Omental fat pad (tissue), 4 donors: ENCODE data around the gene CELF4. TPM values are rescaled to one million over a fixed set of nuclear protein-coding genes. Genes with fewer than 3 reads are reported as not detected.

Source experiments
- ATAC-seq: fragments of 150-250 bp; one replicate; pipeline ENCODE4 v1.9.1; 2016; ENCODE audit warnings: mild to moderate bottlenecking, moderate library complexity; ENCODE audit not compliant: low FRiP score
- DNase-seq: peaks from one replicate; pipeline ENCODE4 v3.0.0-alpha.2; 2019; ENCODE audit warnings: low spot score
- total RNA-seq, 4 donors: library from RNA; depleted of rRNA; stranded (reverse); fragments of >200 nt; gene quantifications; one replicate each; pipeline ENCODE4 v1.1.0, GENCODE V29; 2016
- TF ChIP-seq, protein P1 (sequence below), 3 donors: fragments of 450-650 bp; IDR thresholded peaks; one replicate each; pipeline ENCODE4 v1.5.1; 2016 to 2017; ENCODE audit warnings: antibody characterized with exemption in 3 of 3, mild to moderate bottlenecking in 3 of 3, moderate library complexity in 2 of 3

The CELF4 gene
- total RNA-seq, 4 donors from 2014 or later, result 0.37 to 0.47 TPM; not detected in 2

- TF ChIP-seq, protein P1, sequence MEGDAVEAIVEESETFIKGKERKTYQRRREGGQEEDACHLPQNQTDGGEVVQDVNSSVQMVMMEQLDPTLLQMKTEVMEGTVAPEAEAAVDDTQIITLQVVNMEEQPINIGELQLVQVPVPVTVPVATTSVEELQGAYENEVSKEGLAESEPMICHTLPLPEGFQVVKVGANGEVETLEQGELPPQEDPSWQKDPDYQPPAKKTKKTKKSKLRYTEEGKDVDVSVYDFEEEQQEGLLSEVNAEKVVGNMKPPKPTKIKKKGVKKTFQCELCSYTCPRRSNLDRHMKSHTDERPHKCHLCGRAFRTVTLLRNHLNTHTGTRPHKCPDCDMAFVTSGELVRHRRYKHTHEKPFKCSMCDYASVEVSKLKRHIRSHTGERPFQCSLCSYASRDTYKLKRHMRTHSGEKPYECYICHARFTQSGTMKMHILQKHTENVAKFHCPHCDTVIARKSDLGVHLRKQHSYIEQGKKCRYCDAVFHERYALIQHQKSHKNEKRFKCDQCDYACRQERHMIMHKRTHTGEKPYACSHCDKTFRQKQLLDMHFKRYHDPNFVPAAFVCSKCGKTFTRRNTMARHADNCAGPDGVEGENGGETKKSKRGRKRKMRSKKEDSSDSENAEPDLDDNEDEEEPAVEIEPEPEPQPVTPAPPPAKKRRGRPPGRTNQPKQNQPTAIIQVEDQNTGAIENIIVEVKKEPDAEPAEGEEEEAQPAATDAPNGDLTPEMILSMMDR (IDR thresholded peaks at IDR 0.05), result no peak
- ATAC-seq (no peak), DNase-seq (no peak)
Measured at GRCh38 chr18:37584952-37585695, 19.5 kb upstream of the CELF4 start.

GRCh38 chr18:37584217-37584616 lies 18.6 kb upstream of the CELF4 start:
- DNase-seq (no peak), ATAC-seq (no peak)
- TF ChIP-seq, protein P1 (IDR thresholded peaks at IDR 0.05), result no peak

GRCh38 chr18:37582261-37582660 lies 16.7 kb upstream of the CELF4 start:
- DNase-seq (no peak), ATAC-seq (no peak)
- TF ChIP-seq, protein P1 (IDR thresholded peaks at IDR 0.05), result no peak

DNA sequence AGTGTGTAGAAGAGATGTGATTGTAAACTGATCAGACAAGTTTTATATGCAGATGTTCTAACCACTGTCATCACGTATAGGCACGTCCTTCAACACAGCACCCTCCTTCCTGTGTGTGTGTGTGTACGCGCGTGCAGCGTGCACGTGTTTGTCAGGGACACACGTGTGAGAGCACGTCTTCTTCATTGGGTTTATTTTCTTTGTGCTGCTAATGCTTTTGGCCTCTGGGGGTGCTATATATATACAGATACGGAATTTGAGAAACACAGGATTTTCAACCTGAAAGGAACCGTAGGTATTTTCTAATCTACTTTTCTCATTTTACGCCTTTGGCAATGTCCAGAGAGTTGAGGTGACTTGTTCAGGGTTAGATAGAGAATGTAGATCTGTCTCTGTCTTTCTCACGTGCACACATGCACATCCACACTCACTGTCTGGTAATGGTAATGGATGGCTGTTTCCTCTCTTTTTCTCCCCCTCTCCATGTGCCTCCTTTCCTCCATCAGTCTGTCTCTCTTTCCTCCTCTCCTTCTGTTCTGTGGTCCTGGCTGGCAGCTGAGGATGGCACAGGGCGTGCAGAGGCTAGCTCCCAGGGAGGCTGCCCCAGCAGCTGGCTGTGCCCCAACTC lies 13.4 kb upstream of the CELF4 start:
- DNase-seq (no peak), ATAC-seq (no peak)
- TF ChIP-seq, protein P1 (IDR thresholded peaks at IDR 0.05), result no peak

- TF ChIP-seq, protein P1 (IDR thresholded peaks at IDR 0.05), result no peak
- ATAC-seq, result no peak
Measured at GRCh38 chr18:37578182-37578678, 12.6 kb upstream of the CELF4 start.

DNA sequence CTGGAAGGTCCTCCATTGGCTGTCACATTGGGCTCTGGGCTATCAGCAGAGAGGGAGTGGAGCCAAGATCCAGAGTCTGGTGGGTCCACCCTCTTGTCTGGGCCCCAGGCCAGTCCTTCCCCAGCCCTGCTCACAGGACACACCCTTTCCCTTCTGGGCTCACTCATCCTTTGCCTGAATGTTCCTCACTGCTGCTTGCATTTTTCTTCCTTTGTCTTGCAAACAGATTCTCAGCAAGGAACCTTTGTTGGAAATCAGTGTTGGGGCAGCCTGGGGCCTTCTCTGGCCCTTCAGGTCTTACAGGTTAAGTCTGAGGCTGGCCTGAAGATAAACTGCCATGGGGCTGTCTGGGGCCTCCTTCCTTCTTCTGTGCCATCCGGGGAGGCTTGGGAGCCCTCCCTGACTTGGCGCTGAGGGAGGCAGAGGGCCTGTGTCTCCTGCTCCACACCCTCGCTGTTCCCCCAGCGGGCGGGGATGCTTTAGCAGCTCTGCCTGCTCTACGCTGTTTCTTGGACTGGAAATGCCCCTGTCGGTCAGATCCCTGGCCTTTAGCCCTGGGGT lies 11.5 kb upstream of the CELF4 start:
- ATAC-seq (no peak), DNase-seq (no peak)
- TF ChIP-seq, protein P1 (IDR thresholded peaks at IDR 0.05), result no peak

More at GRCh38 chr18:37578182-37578678, 12.6 kb upstream of the CELF4 start:
- no peak for DNase-seq
